Measurements from ENCODE around the gene TRHDE.

The TRHDE gene

DNA sequence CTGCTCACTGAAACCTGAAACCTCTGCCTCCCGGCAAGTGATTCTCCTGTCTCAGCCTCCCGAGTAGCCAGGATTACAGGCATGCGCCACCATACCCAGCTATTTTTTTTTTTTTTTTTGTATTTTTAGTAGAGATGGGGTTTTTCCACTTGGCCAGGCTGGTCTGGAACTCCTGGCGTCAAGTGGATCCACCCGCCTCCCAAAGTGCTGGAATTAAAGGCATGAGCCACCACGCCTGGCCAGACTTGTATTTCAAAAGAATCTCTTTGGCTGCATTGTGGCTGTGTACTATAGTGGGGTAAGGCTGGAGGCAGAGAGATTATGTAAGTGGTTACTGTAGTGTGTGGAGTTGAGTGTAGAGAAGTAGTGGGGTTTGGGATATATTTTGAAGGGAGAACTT, 35.1 kb downstream of the TRHDE start:
- H2AFZ ChIP-seq (ENCODE audit: low read length), result no peak overlapping the region
- H3K9ac ChIP-seq (ENCODE audit: low read length), result no peak overlapping the region
- TF ChIP-seq, protein P1, sequence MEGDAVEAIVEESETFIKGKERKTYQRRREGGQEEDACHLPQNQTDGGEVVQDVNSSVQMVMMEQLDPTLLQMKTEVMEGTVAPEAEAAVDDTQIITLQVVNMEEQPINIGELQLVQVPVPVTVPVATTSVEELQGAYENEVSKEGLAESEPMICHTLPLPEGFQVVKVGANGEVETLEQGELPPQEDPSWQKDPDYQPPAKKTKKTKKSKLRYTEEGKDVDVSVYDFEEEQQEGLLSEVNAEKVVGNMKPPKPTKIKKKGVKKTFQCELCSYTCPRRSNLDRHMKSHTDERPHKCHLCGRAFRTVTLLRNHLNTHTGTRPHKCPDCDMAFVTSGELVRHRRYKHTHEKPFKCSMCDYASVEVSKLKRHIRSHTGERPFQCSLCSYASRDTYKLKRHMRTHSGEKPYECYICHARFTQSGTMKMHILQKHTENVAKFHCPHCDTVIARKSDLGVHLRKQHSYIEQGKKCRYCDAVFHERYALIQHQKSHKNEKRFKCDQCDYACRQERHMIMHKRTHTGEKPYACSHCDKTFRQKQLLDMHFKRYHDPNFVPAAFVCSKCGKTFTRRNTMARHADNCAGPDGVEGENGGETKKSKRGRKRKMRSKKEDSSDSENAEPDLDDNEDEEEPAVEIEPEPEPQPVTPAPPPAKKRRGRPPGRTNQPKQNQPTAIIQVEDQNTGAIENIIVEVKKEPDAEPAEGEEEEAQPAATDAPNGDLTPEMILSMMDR (IDR thresholded peaks at IDR 0.05; ENCODE audit: low read length), result no peak
- no peak for TF ChIP-seq EZH2 (IDR thresholded peaks at IDR 0.05; ENCODE audit: borderline replicate concordance, low read length)
- H3K4me3 ChIP-seq (ENCODE audit: low read depth, low read length, poor library complexity, severe bottlenecking), result no peak overlapping the region
- H3K9me3 ChIP-seq (ENCODE audit: low read length), result no peaks in the 10 kb centered on the region
- H3K79me2 ChIP-seq (ENCODE audit: insufficient read depth, low read length), result no peaks in the 10 kb centered on the region
- H3K4me2 ChIP-seq (ENCODE audit: low read length), result no peak overlapping the region
- H3K9me2 ChIP-seq (ENCODE audit: low read depth, low read length), result no peaks in the 10 kb centered on the region
- H3K4me1 ChIP-seq (ENCODE audit: insufficient read depth, low read length, severe bottlenecking), result no peaks in the 10 kb centered on the region
- H3K27ac ChIP-seq (ENCODE audit: low read depth, low read length, poor library complexity, severe bottlenecking), result no peak overlapping the region
- no peaks in the 10 kb centered on the region for H3K36me3 ChIP-seq (ENCODE audit: insufficient read depth, low read length)
- no peaks in the 10 kb centered on the region for H3K27me3 ChIP-seq (ENCODE audit: insufficient read depth, low read length)
- no peaks in the 10 kb centered on the region for H4K20me1 ChIP-seq (ENCODE audit: insufficient read depth, low read length)
- H3F3A ChIP-seq (ENCODE audit: insufficient read depth, low read length), result no peaks in the 10 kb centered on the region

DNA sequence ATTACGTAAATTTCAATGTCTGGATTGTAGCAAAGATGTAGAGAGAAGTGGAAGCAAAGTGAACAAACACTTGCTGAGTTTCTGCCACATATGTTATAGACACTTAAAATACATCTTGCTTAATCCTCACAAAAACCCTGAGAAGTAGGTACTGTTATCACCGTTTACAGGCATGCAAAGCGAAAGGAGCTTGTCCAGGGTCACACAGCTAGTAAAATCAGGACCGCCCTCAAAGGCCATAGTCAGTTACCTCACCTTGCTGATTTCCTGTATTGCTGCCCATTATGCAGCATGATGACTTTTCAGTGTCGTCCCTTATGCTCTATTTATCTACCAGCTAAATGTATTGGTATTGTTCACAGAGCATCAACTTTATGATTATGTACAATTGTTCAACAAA, 39.8 kb downstream of the TRHDE start:
- Histone ChIP-seq H2AFZ (ENCODE audit: low read length) (no peak overlapping the region), H3K4me2 (ENCODE audit: low read length) (no peak overlapping the region), H3K4me3 (ENCODE audit: low read depth, low read length, poor library complexity, severe bottlenecking) (no peak overlapping the region), H3K4me1 (ENCODE audit: insufficient read depth, low read length, severe bottlenecking) (no peaks in the 10 kb centered on the region), H3K27ac (ENCODE audit: low read depth, low read length, poor library complexity, severe bottlenecking) (no peak overlapping the region), H3K9me2 (ENCODE audit: low read depth, low read length) (no peaks in the 10 kb centered on the region), H3K9me3 (ENCODE audit: low read length) (no peaks in the 10 kb centered on the region), H3K36me3 (ENCODE audit: insufficient read depth, low read length) (no peaks in the 10 kb centered on the region), H3K27me3 (ENCODE audit: insufficient read depth, low read length) (no peaks in the 10 kb centered on the region), H3K9ac (ENCODE audit: low read length) (no peak overlapping the region), H3K79me2 (ENCODE audit: insufficient read depth, low read length) (no peaks in the 10 kb centered on the region), H4K20me1 (ENCODE audit: insufficient read depth, low read length) (no peaks in the 10 kb centered on the region), H3F3A (ENCODE audit: insufficient read depth, low read length) (no peaks in the 10 kb centered on the region)
- TF ChIP-seq, protein P1 (IDR thresholded peaks at IDR 0.05; ENCODE audit: low read length), result no peak

DNA sequence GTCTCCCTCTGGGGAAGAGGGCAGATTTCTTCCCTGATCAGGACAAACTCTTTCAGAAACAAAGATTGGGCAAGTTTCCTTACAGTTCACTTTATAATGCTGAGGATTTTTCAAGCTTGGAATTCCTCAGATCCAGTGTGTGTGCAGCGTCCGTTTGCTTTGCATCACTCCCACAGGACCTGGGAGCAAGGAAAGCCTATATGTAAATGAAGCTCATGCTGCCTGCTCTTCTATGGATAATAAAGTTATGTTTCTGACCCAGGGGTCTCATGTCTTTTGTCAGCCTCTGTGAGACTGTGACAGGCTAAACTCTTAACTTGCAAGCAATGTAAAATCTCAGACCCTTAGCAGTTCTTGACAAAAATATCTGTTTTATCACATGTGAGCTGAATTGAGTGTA, 41.6 kb downstream of the TRHDE start:
- Histone ChIP-seq H3K9me2 (ENCODE audit: low read depth, low read length) (no peaks in the 10 kb centered on the region), H3K4me1 (ENCODE audit: insufficient read depth, low read length, severe bottlenecking) (no peaks in the 10 kb centered on the region), H3K4me2 (ENCODE audit: low read length) (no peak overlapping the region), H3K79me2 (ENCODE audit: insufficient read depth, low read length) (no peaks in the 10 kb centered on the region), H2AFZ (ENCODE audit: low read length) (no peak overlapping the region), H3K36me3 (ENCODE audit: insufficient read depth, low read length) (no peaks in the 10 kb centered on the region), H3K27me3 (ENCODE audit: insufficient read depth, low read length) (no peaks in the 10 kb centered on the region), H3F3A (ENCODE audit: insufficient read depth, low read length) (no peaks in the 10 kb centered on the region), H3K9me3 (ENCODE audit: low read length) (no peaks in the 10 kb centered on the region), H3K27ac (ENCODE audit: low read depth, low read length, poor library complexity, severe bottlenecking) (no peak overlapping the region), H3K4me3 (ENCODE audit: low read depth, low read length, poor library complexity, severe bottlenecking) (no peak overlapping the region), H3K9ac (ENCODE audit: low read length) (no peak overlapping the region), H4K20me1 (ENCODE audit: insufficient read depth, low read length) (no peaks in the 10 kb centered on the region)
- TF ChIP-seq EZH2 (IDR thresholded peaks at IDR 0.05; ENCODE audit: borderline replicate concordance, low read length), result no peak
- TF ChIP-seq, protein P1 (IDR thresholded peaks at IDR 0.05; ENCODE audit: low read length), result no peak

All from OCI-LY1 (cell line).